ENCODE measurements around the gene APRT. TPM values are rescaled to one million over a fixed set of nuclear protein-coding genes. Genes with fewer than 3 reads are reported as not detected.

The APRT gene
- total RNA-seq, 4 donors from 2014 or later: 186 to 314 (median 250) TPM

GRCh38 chr16:88839745-88840599 is 28.2 kb upstream of the APRT start:
- H3K27me3 ChIP-seq: no peaks in the 10 kb centered on the region
- no peak for DNase-seq
- no peak overlapping the region for H3K27ac ChIP-seq
- peaks cover 12 to 89% (median 18%) of the 10 kb centered on the region in 3 donors for H3K36me3 ChIP-seq
- no peaks in the 10 kb centered on the region for H3K9me3 ChIP-seq
- TF ChIP-seq CTCF (IDR thresholded peaks at IDR 0.05) (no peak), POLR2A (IDR thresholded peaks at IDR 0.05) (no peak)
- no peak overlapping the region for H3K4me3 ChIP-seq
- 88 to 96% methylated on average over 4 to 10 of the region's 24 CpGs for WGBS, 2 donors
- no peaks in the 10 kb centered on the region for H3K4me1 ChIP-seq
- intact Hi-C loops (cut with DNase I): no loop called here

- Histone ChIP-seq H3K9me3 (no peaks in the 10 kb centered on the region), H3K4me3 (no peak overlapping the region), H3K27me3 (no peaks in the 10 kb centered on the region), H3K27ac (no peak overlapping the region), H3K36me3 (peaks cover 12 to 88% (median 18%) of the 10 kb centered on the region in 3 donors), H3K4me1 (no peaks in the 10 kb centered on the region)
- intact Hi-C loops (cut with DNase I): no loop called here
- DNase-seq: no peak
- 98 to 100% methylated on average over 1 to 10 of the region's 39 CpGs for WGBS, 2 donors
- TF ChIP-seq CTCF (IDR thresholded peaks at IDR 0.05) (no peak), POLR2A (IDR thresholded peaks at IDR 0.05) (no peak)
These were observed 27.4 kb upstream of the APRT start for GRCh38 chr16:88839026-88839529.

- no peak overlapping the region for H3K27ac ChIP-seq
- TF ChIP-seq POLR2A (IDR thresholded peaks at IDR 0.05) (no peak), CTCF (IDR thresholded peaks at IDR 0.05) (no peak)
- WGBS, 2 donors: 92 to 96% methylated on average over 5 to 7 of the region's 19 CpGs
- H3K36me3 ChIP-seq: peaks cover 12 to 88% (median 18%) of the 10 kb centered on the region in 3 donors
- no peaks in the 10 kb centered on the region for H3K9me3 ChIP-seq
- no peaks in the 10 kb centered on the region for H3K27me3 ChIP-seq
- H3K4me1 ChIP-seq: no peaks in the 10 kb centered on the region
- H3K4me3 ChIP-seq: no peak overlapping the region
- no peak for DNase-seq
- intact Hi-C loops (cut with DNase I): no loop called here
These were observed 26.8 kb upstream of the APRT start for GRCh38 chr16:88838566-88838965.

- H3K4me3 ChIP-seq: no peak overlapping the region
- WGBS, 2 donors: 90 to 93% methylated on average over 8 to 13 of the region's 20 CpGs
- H3K36me3 ChIP-seq: peaks cover 12 to 82% (median 18%) of the 10 kb centered on the region in 3 donors
- DNase-seq: no peak
- H3K4me1 ChIP-seq: no peaks in the 10 kb centered on the region
- no peak overlapping the region for H3K27ac ChIP-seq
- H3K9me3 ChIP-seq: no peaks in the 10 kb centered on the region
- TF ChIP-seq CTCF (IDR thresholded peaks at IDR 0.05) (no peak), POLR2A (IDR thresholded peaks at IDR 0.05) (no peak)
- no peaks in the 10 kb centered on the region for H3K27me3 ChIP-seq
- intact Hi-C loops (cut with DNase I): no loop called here
These were observed 26.1 kb upstream of the APRT start for GRCh38 chr16:88837806-88838205.

- no peak overlapping the region for H3K4me3 ChIP-seq
- WGBS, 2 donors: 89 to 94% methylated on average over 11 to 12 of the region's 17 CpGs
- TF ChIP-seq POLR2A (IDR thresholded peaks at IDR 0.05) (no peak), CTCF (IDR thresholded peaks at IDR 0.05) (no peak)
- H3K36me3 ChIP-seq: peaks cover 12 to 72% (median 18%) of the 10 kb centered on the region in 3 donors
- no peaks in the 10 kb centered on the region for H3K27me3 ChIP-seq
- H3K4me1 ChIP-seq: peaks cover 0 to 4% (median 0%) of the 10 kb centered on the region in 3 donors
- no peaks in the 10 kb centered on the region for H3K9me3 ChIP-seq
- intact Hi-C loops (cut with DNase I): no loop called here
- DNase-seq: no peak
- no peak overlapping the region for H3K27ac ChIP-seq
These were observed 25.1 kb upstream of the APRT start for GRCh38 chr16:88836791-88837190.
